Erythroblast (primary cell): ENCODE results near the gene FRMD5.

ENCODE experiments used
- DNase-seq, 2 experiments: peaks; one replicate each; lab custom pipeline; 2025; lab: John Stamatoyannopoulos, UW
- GATA1 ChIP-seq: IDR thresholded peaks from 2 replicates; pipeline ENCODE4 v1.6.1; 2011; ENCODE audit warnings: low read depth, mild to moderate bottlenecking, control low read depth, low read length, moderate library complexity
- POLR2A ChIP-seq: IDR thresholded peaks from 2 replicates; pipeline ENCODE4 v1.6.1; 2011; ENCODE audit warnings: mild to moderate bottlenecking, low read length

The FRMD5 gene

GRCh38 chr15:44097552-44097951 lies 97.5 kb downstream of the FRMD5 start:
- no peak for TF ChIP-seq POLR2A
- TF ChIP-seq GATA1: no peak

GRCh38 chr15:44096596-44096995 lies 98.5 kb downstream of the FRMD5 start:
- no peak for DNase-seq

More at GRCh38 chr15:44097552-44097951, 97.5 kb downstream of the FRMD5 start:
- no peak for DNase-seq

GRCh38 chr15:44094781-44095180 lies 100.3 kb downstream of the FRMD5 start:
- TF ChIP-seq GATA1: no peak
- TF ChIP-seq POLR2A: no peak
- no peak for DNase-seq

More at GRCh38 chr15:44096596-44096995, 98.5 kb downstream of the FRMD5 start:
- TF ChIP-seq GATA1: no peak
- no peak for TF ChIP-seq POLR2A

GRCh38 chr15:44093836-44094235 lies 101.2 kb downstream of the FRMD5 start:
- DNase-seq: no peak
- no peak for TF ChIP-seq GATA1
- no peak for TF ChIP-seq POLR2A

GRCh38 chr15:44092221-44092620 lies 102.8 kb downstream of the FRMD5 start:
- no peak for TF ChIP-seq GATA1
- TF ChIP-seq POLR2A: no peak
- DNase-seq: no peak

DNA sequence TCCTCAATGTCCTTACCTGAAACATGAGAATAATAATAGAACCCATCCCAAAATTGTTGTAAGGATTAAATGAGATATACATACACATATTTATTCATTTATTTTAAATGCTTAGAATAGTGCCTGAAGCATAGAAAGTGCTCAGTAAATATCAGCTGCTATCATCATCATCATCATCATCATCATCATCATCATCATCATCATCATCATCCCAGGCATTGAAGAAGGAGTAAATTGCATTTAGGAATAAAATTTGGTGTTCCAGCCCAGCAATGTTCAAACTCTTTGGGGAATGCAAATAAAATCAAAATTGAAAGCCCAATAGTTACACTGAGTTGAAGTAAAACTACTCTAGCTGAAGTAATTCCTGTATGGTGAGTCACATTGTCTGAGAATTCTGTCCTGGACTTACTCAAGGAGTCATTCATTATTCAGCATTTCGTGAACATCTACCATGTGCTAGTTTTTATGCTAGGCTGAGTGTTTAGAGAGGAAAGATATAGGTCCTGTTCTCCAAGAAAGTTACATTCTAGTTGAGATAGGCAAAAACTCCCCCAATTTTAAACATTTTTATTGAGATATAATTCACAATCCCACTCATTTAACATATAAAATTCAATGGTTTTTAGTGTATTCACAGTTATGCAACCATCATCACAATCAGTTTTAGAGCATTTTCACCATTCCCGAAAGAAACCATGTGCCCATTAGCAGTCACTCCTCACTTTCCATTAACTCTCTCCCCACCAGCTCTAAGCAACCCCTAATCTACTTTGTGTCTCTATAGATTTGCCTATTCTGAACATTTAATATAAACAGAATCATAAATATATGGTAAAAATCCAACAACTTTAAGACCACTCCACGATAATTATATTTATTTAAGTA lies 107.2 kb downstream of the FRMD5 start:
- no peak for TF ChIP-seq GATA1
- TF ChIP-seq POLR2A: no peak
- DNase-seq: no peak

DNA sequence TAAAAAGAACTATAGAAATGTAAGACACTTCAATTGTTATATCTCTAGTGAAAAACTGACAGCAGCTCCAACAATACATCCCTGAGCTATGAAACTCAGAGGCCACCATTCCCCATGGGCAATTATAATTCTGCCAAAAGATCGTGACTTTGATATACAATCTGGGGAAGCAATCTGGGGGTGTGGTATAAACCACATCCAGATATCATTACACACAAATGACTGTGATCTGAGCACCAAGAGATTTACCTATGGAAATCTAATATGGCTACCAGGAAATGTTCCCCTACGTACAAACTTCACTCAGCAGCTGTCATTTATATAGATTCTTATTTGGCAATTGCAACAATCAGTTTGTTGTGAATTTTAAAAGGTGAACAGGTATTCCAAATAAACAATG lies 110.3 kb downstream of the FRMD5 start:
- TF ChIP-seq GATA1 (no peak), POLR2A (no peak)
- DNase-seq: no peak

DNA sequence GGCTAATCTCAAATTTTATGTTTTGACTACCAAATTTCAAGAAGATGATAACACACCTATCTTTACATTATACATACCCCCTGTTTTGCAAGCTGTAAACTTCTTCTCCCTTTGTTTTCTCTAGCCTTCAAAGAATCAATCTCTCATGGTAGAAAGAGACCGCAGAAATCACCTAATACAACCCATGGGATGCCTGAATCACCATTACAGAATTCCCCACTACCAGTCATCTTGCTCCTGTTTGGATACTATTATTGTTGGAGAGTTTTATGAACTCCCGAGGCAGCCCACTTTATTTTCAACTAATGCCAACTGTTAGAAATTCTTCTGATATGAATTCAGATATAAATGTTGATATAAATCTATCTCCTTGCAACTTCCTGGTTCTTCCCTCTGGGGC lies 110.9 kb downstream of the FRMD5 start:
- no peak for DNase-seq
- TF ChIP-seq POLR2A (no peak), GATA1 (no peak)

DNA sequence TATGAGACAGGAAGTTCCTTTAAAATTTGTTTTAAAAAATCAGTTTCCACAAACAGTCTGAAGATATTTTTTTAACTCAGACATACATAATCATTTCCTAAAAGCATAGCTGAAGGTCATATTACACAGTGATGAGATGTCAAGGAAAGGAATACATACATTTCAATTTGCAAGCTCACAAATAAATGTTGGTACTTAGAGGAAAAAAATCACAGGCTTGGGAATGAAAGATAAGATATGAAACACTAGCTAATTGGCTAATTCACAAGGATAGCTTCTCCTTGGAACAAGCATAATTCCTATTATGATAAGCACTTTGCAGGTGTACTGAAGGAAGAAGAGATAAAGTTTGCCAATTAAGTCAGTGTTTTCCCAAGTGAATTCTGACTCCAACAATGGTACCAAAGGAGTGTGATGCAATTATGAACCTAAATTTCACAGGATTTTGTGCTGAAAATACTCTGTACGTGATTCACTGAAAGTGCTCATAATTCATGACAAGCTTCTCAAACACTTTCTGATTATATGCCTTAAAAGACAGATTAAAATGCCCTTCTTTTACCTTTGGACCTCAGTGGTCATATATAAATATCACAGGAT lies 112.4 kb downstream of the FRMD5 start:
- DNase-seq: no peak
- no peak for TF ChIP-seq POLR2A
- no peak for TF ChIP-seq GATA1

GRCh38 chr15:44081026-44082013 lies 113.8 kb downstream of the FRMD5 start:
- TF ChIP-seq GATA1 (no peak), POLR2A (no peak)
- DNase-seq: no peak

DNA sequence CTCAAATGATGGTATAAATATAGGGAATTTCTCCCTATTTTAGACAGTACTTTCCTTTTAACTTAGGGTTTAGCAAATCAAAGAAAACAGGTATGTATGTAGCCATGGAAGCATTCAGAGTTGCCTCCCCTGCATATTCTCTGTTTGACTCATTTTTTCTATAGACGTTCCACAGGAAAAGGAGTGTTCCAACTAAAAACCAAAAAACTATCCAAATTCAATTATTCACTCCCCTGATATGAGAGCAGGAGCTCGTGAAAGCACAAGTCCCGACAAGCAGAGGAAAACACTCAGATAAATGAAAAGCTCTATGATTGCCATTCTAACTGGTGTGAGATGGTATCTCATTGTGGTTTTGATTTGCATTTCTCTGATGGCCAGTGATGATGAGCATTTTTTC lies 119.5 kb downstream of the FRMD5 start:
- TF ChIP-seq GATA1 (no peak), POLR2A (no peak)
- no peak for DNase-seq

- DNase-seq: no peak
- TF ChIP-seq GATA1: no peak
- TF ChIP-seq POLR2A: no peak
Measured at GRCh38 chr15:44069489-44069888, 125.6 kb downstream of the FRMD5 start.

DNA sequence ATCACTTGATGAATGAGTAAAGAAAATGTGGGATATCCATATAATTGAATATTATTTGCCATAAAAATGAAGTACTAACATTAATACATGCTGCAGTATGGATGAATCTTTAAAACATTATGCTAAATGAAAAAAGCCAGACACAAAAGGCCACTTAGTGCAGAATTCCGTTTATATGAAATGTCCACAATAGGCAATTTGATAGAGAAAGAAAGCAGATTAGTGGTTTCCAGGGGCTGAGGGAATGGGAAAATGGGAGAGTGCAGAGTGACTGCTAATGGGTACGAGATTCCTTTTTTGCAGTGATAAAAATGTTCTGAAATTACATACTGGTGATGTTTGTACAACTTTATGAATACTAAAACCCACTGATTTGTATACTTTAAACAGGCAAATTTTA lies 126.7 kb downstream of the FRMD5 start:
- DNase-seq: no peak
- TF ChIP-seq POLR2A: no peak
- no peak for TF ChIP-seq GATA1
